Smooth muscle cell (in vitro differentiated cells): Measurements from ENCODE around the gene RPIA. TPM values are rescaled to one million over a fixed set of nuclear protein-coding genes. Genes with fewer than 3 reads are reported as not detected.

Source experiments
- DNase-seq: peaks from one replicate; lab custom pipeline; 2025; ENCODE audit not compliant: unreplicated experiment; lab: John Stamatoyannopoulos, UW
- H2AFZ ChIP-seq: fragments of 200-600 bp; sonication (generic); 2 replicates; pipeline ENCODE4 v1.6.0; 2016; ENCODE audit warnings: antibody characterized with exemption, low read depth, mild to moderate bottlenecking
- H3F3A ChIP-seq: fragments of 200-600 bp; sonication (generic); 2 replicates; pipeline ENCODE4 v1.6.0; 2017; ENCODE audit warnings: antibody characterized with exemption, low read depth
- H3K27ac ChIP-seq: fragments of 200-600 bp; sonication (generic); 2 replicates; pipeline ENCODE4 v1.5.1; 2016; ENCODE audit warnings: low read depth, mild to moderate bottlenecking
- H3K27me3 ChIP-seq: fragments of 200-600 bp; sonication (generic); 2 replicates; pipeline ENCODE4 v1.6.1; 2016; ENCODE audit warnings: low read depth, mild to moderate bottlenecking
- H3K36me3 ChIP-seq: fragments of 200-600 bp; sonication (generic); 2 replicates; pipeline ENCODE4 v1.5.1; 2016; ENCODE audit warnings: low read depth
- H3K4me1 ChIP-seq: fragments of 200-600 bp; sonication (generic); 2 replicates; pipeline ENCODE4 v1.5.1; 2016; ENCODE audit warnings: low read depth
- H3K4me2 ChIP-seq: fragments of 200-600 bp; sonication (generic); 2 replicates; pipeline ENCODE4 v1.6.0; 2016; ENCODE audit warnings: mild to moderate bottlenecking
- H3K4me3 ChIP-seq: fragments of 200-600 bp; sonication (generic); 2 replicates; pipeline ENCODE4 v1.5.1; 2016; ENCODE audit warnings: mild to moderate bottlenecking
- H3K79me2 ChIP-seq: fragments of 200-600 bp; sonication (generic); 2 replicates; pipeline ENCODE4 v1.6.0; 2016; ENCODE audit warnings: low read depth, mild to moderate bottlenecking
- H3K9ac ChIP-seq: fragments of 200-600 bp; sonication (generic); 2 replicates; pipeline ENCODE4 v1.6.0; 2016; ENCODE audit warnings: low read depth
- H3K9me3 ChIP-seq: fragments of 200-600 bp; sonication (generic); replicated peaks from 2 replicates; pipeline ENCODE4 v1.5.1; 2016; ENCODE audit warnings: low read depth
- H4K20me1 ChIP-seq: fragments of 200-600 bp; sonication (generic); 2 replicates; pipeline ENCODE4 v1.6.0; 2016; ENCODE audit warnings: low read depth
- WGBS: methylation state at CpG from one replicate; pipeline ENCODE4 v1.1.7; 2016; ENCODE audit warnings: low lambda C conversion rate; 5-methylcytosine and 5-hydroxymethylcytosine counted together
- polyA plus RNA-seq: library from polyadenylated mRNA; unstranded; fragments of >200 nt; fragmentation: Nextera tagmentation; extraction: Ambion mirVana; gene quantifications from 2 replicates; pipeline ENCODE4 v1.2.1, GENCODE V29; 2016
- total RNA-seq: library from RNA; depleted of rRNA; stranded (reverse); fragments of >200 nt; gene quantifications from 2 replicates; pipeline ENCODE4 v1.2.3, GENCODE V29; 2014
- TF ChIP-seq, protein P1 (sequence below): fragments of 200-600 bp; sonication (generic); IDR thresholded peaks from 2 replicates; pipeline ENCODE4 v1.5.1; 2017; ENCODE audit warnings: borderline replicate concordance, mild to moderate bottlenecking, antibody characterized with exemption; ENCODE audit not compliant: insufficient read depth, poor library complexity, severe bottlenecking

RPIA gene
- total and polyA plus RNA-seq, 2 experiments from 2014 or later = 8.9 to 9.9 TPM

GRCh38 chr2:88658881-88659537 is 32.5 kb upstream of the RPIA start:
- Histone ChIP-seq H3K4me2 (peak overlapping the region; percentile 61), H3K4me1 (no peaks in the 10 kb centered on the region), H3F3A (peaks cover 4% of the 10 kb centered on the region), H4K20me1 (no peaks in the 10 kb centered on the region), H3K79me2 (no peaks in the 10 kb centered on the region), H3K9me3 (no peaks in the 10 kb centered on the region), H3K27ac (peak overlapping the region; percentile 85), H3K9ac (no peak overlapping the region), H2AFZ (peak overlapping the region; percentile 40), H3K4me3 (peak overlapping the region; percentile 9), H3K36me3 (no peaks in the 10 kb centered on the region), H3K27me3 (no peaks in the 10 kb centered on the region)
- TF ChIP-seq, protein P1, sequence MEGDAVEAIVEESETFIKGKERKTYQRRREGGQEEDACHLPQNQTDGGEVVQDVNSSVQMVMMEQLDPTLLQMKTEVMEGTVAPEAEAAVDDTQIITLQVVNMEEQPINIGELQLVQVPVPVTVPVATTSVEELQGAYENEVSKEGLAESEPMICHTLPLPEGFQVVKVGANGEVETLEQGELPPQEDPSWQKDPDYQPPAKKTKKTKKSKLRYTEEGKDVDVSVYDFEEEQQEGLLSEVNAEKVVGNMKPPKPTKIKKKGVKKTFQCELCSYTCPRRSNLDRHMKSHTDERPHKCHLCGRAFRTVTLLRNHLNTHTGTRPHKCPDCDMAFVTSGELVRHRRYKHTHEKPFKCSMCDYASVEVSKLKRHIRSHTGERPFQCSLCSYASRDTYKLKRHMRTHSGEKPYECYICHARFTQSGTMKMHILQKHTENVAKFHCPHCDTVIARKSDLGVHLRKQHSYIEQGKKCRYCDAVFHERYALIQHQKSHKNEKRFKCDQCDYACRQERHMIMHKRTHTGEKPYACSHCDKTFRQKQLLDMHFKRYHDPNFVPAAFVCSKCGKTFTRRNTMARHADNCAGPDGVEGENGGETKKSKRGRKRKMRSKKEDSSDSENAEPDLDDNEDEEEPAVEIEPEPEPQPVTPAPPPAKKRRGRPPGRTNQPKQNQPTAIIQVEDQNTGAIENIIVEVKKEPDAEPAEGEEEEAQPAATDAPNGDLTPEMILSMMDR = no peak
- WGBS = 57% methylated on average over 4 of the region's 4 CpGs
- DNase-seq = no peak

DNA sequence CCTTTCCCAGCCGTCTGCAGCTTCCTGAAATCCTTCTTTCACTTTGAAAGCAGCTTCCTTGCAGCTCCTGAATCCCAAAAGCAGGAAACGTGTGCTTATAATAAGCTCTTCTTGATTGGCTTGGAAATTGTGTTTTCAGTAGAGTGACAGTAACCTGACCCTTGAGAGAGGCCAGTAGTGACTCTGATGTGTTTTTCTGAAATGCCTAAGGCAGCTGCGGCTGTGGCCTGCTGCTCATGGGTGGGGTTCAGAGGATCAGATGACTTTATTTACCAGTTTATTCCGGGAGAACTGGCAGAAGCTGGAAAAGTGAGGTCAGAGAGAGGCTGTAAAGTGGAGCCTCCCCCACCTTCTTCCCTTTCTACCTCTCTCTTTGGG is 31.9 kb upstream of the RPIA start:
- TF ChIP-seq, protein P1 = no peak
- Histone ChIP-seq H2AFZ (peak overlapping the region; percentile 40), H3K4me1 (no peaks in the 10 kb centered on the region), H3K79me2 (no peaks in the 10 kb centered on the region), H3K36me3 (no peaks in the 10 kb centered on the region), H3K9ac (no peak overlapping the region), H3K4me2 (peak overlapping the region; percentile 61), H3F3A (peaks cover 4% of the 10 kb centered on the region), H3K4me3 (peak overlapping the region; percentile 9), H4K20me1 (no peaks in the 10 kb centered on the region), H3K27me3 (no peaks in the 10 kb centered on the region), H3K27ac (peak overlapping the region; percentile 85), H3K9me3 (no peaks in the 10 kb centered on the region)
- no peak for DNase-seq
- WGBS = 10% methylated on average over 4 of the region's 4 CpGs

DNA sequence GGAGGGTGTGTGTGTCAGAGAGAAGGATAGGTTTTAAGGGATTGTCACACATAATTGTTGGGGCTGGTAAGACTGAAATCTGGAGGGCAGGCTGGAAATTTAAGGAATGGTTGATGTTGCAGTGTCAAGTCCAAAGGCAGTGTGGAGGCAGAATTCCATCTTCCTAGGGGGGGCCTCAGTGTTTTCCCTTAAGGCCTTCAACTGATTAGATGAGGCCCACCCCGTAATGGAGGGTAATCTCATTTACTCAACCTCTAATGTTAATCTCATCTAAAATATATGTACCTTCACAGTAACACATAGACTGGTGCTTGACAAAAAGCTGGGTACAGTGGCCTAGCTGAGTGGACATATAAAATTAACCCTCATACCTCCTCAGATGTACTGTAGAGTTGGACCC is 30.9 kb upstream of the RPIA start:
- no peaks in the 10 kb centered on the region for H4K20me1 ChIP-seq
- no peaks in the 10 kb centered on the region for H3K36me3 ChIP-seq
- no peak overlapping the region for H3K4me3 ChIP-seq
- H3K9me3 ChIP-seq = no peaks in the 10 kb centered on the region
- DNase-seq = no peak
- WGBS = 100% methylated on average over 1 of the region's 1 CpG
- no peaks in the 10 kb centered on the region for H3K27me3 ChIP-seq
- no peaks in the 10 kb centered on the region for H3K79me2 ChIP-seq
- TF ChIP-seq, protein P1 = no peak
- no peak overlapping the region for H2AFZ ChIP-seq
- no peaks in the 10 kb centered on the region for H3K4me1 ChIP-seq
- H3F3A ChIP-seq = peaks cover 4% of the 10 kb centered on the region
- no peak overlapping the region for H3K27ac ChIP-seq
- H3K4me2 ChIP-seq = no peak overlapping the region
- no peak overlapping the region for H3K9ac ChIP-seq

DNA sequence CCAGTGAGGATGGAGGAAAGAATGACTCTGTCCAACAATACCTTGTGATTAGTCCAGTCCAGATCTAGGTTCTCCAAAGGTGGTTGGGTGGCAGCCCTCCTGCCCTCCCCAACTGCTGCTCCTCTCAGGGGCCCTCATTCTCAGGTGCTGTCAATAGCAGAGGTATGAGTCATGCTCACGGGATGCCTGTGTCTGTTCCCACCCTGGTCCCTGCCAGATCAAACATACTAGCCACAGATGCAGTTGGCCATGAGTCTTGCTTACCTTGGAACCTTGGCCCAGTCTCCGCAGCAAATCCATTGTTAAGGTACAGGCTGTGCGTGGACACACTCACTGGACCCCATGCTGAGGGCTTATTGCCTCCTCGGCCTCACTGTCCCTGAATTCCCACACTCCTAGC is 24.9 kb upstream of the RPIA start:
- H3K4me1 ChIP-seq = no peaks in the 10 kb centered on the region
- no peak overlapping the region for H3K4me2 ChIP-seq
- H3K9me3 ChIP-seq = no peaks in the 10 kb centered on the region
- no peak overlapping the region for H3K4me3 ChIP-seq
- no peak overlapping the region for H2AFZ ChIP-seq
- H3K36me3 ChIP-seq = no peaks in the 10 kb centered on the region
- no peak overlapping the region for H3K27ac ChIP-seq
- no peak for DNase-seq
- H3F3A ChIP-seq = no peaks in the 10 kb centered on the region
- no peaks in the 10 kb centered on the region for H4K20me1 ChIP-seq
- TF ChIP-seq, protein P1 = no peak
- no peaks in the 10 kb centered on the region for H3K27me3 ChIP-seq
- no peak overlapping the region for H3K9ac ChIP-seq
- WGBS = 76% methylated on average over 4 of the region's 4 CpGs
- H3K79me2 ChIP-seq = no peaks in the 10 kb centered on the region
